ENCODE results near the gene PCYOX1L. TPM values are rescaled to one million over a fixed set of nuclear protein-coding genes. Genes with fewer than 3 reads are reported as not detected.

The PCYOX1L gene
- total and polyA plus RNA-seq, 2 donors (not counting 1 experiment from before 2014, with no cell fraction given) = 7.6 to 9.1 TPM

GRCh38 chr5:149381261-149381985 lies 23.6 kb downstream of the PCYOX1L start:
- TF ChIP-seq CTCF (conservative IDR thresholded peaks at IDR 0.05 in 1 of 2, IDR thresholded peaks at IDR 0.05 in 1 of 2; ENCODE audit: low read depth in 1 of 2, low read length in 2 of 2) (no peak), EZH2 (IDR thresholded peaks at IDR 0.05; ENCODE audit: low read length, missing control alignments) (no peak)
- H3K27ac ChIP-seq (ENCODE audit: insufficient read depth, low read length) = no peak overlapping the region
- H3K79me2 ChIP-seq (ENCODE audit: control insufficient read depth, insufficient read depth, low read length) = no peaks in the 10 kb centered on the region
- no peaks in the 10 kb centered on the region for H3K9me3 ChIP-seq (ENCODE audit: control insufficient read depth, insufficient read depth, low read depth, low read length)
- H2AFZ ChIP-seq (ENCODE audit: low read length) = no peak overlapping the region
- H3K9ac ChIP-seq (ENCODE audit: insufficient read depth, low read length) = no peak overlapping the region
- H3K36me3 ChIP-seq (ENCODE audit: control insufficient read depth, insufficient read depth, low read length) = no peaks in the 10 kb centered on the region
- no peaks in the 10 kb centered on the region for H3K27me3 ChIP-seq (ENCODE audit: control insufficient read depth, insufficient read depth, low read length)
- no peaks in the 10 kb centered on the region for H4K20me1 ChIP-seq (ENCODE audit: control insufficient read depth, extremely low read depth, insufficient read depth, low read length)
- H3K4me1 ChIP-seq (ENCODE audit: control insufficient read depth, extremely low read depth, insufficient read depth, low read length) = peaks cover 30% of the 10 kb centered on the region
- no peak overlapping the region for H3K4me3 ChIP-seq (replicated peaks in 1 of 4; ENCODE audit: control extremely low read depth in 1 of 4, insufficient read depth in 1 of 4, low read depth in 3 of 4, low read length in 4 of 4)
- no peak overlapping the region for H3K4me2 ChIP-seq (ENCODE audit: extremely low read depth, insufficient read depth, low read length)
- no peak for DNase-seq (ENCODE audit: low read depth in 2 of 2)

- H3K9ac ChIP-seq (ENCODE audit: insufficient read depth, low read length) = no peak overlapping the region
- H3K4me3 ChIP-seq (replicated peaks in 1 of 4; ENCODE audit: control extremely low read depth in 1 of 4, insufficient read depth in 1 of 4, low read depth in 3 of 4, low read length in 4 of 4) = no peak overlapping the region
- H3K36me3 ChIP-seq (ENCODE audit: control insufficient read depth, insufficient read depth, low read length) = no peaks in the 10 kb centered on the region
- no peaks in the 10 kb centered on the region for H4K20me1 ChIP-seq (ENCODE audit: control insufficient read depth, extremely low read depth, insufficient read depth, low read length)
- peak; percentile 78 to 95 for TF ChIP-seq CTCF (conservative IDR thresholded peaks at IDR 0.05 in 1 of 2, IDR thresholded peaks at IDR 0.05 in 1 of 2; ENCODE audit: low read depth in 1 of 2, low read length in 2 of 2)
- no peak for TF ChIP-seq EZH2 (IDR thresholded peaks at IDR 0.05; ENCODE audit: low read length, missing control alignments)
- no peak overlapping the region for H3K4me2 ChIP-seq (ENCODE audit: extremely low read depth, insufficient read depth, low read length)
- peak; percentile 52 to 75 for DNase-seq (ENCODE audit: low read depth in 2 of 2)
- H2AFZ ChIP-seq (ENCODE audit: low read length) = no peak overlapping the region
- peak overlapping the region; percentile 6 for H3K27ac ChIP-seq (ENCODE audit: insufficient read depth, low read length)
- H3K4me1 ChIP-seq (ENCODE audit: control insufficient read depth, extremely low read depth, insufficient read depth, low read length) = peaks cover 31% of the 10 kb centered on the region
- H3K79me2 ChIP-seq (ENCODE audit: control insufficient read depth, insufficient read depth, low read length) = no peaks in the 10 kb centered on the region
- H3K9me3 ChIP-seq (ENCODE audit: control insufficient read depth, insufficient read depth, low read depth, low read length) = no peaks in the 10 kb centered on the region
- H3K27me3 ChIP-seq (ENCODE audit: control insufficient read depth, insufficient read depth, low read length) = no peaks in the 10 kb centered on the region
These were observed 24.1 kb downstream of the PCYOX1L start for GRCh38 chr5:149381986-149382338.

GRCh38 chr5:149382517-149383220 lies 24.8 kb downstream of the PCYOX1L start:
- peaks cover 31% of the 10 kb centered on the region for H3K4me1 ChIP-seq (ENCODE audit: control insufficient read depth, extremely low read depth, insufficient read depth, low read length)
- no peak overlapping the region for H2AFZ ChIP-seq (ENCODE audit: low read length)
- no peaks in the 10 kb centered on the region for H3K36me3 ChIP-seq (ENCODE audit: control insufficient read depth, insufficient read depth, low read length)
- no peaks in the 10 kb centered on the region for H3K27me3 ChIP-seq (ENCODE audit: control insufficient read depth, insufficient read depth, low read length)
- no peak for DNase-seq (ENCODE audit: low read depth in 2 of 2)
- H3K9me3 ChIP-seq (ENCODE audit: control insufficient read depth, insufficient read depth, low read depth, low read length) = no peaks in the 10 kb centered on the region
- H3K9ac ChIP-seq (ENCODE audit: insufficient read depth, low read length) = no peak overlapping the region
- H3K27ac ChIP-seq (ENCODE audit: insufficient read depth, low read length) = peak overlapping the region; percentile 6
- no peak overlapping the region for H3K4me3 ChIP-seq (replicated peaks in 1 of 4; ENCODE audit: control extremely low read depth in 1 of 4, insufficient read depth in 1 of 4, low read depth in 3 of 4, low read length in 4 of 4)
- no peak overlapping the region for H3K4me2 ChIP-seq (ENCODE audit: extremely low read depth, insufficient read depth, low read length)
- H4K20me1 ChIP-seq (ENCODE audit: control insufficient read depth, extremely low read depth, insufficient read depth, low read length) = no peaks in the 10 kb centered on the region
- no peaks in the 10 kb centered on the region for H3K79me2 ChIP-seq (ENCODE audit: control insufficient read depth, insufficient read depth, low read length)
- TF ChIP-seq EZH2 (IDR thresholded peaks at IDR 0.05; ENCODE audit: low read length, missing control alignments) (no peak), CTCF (conservative IDR thresholded peaks at IDR 0.05 in 1 of 2, IDR thresholded peaks at IDR 0.05 in 1 of 2; ENCODE audit: low read depth in 1 of 2, low read length in 2 of 2) (no peak)

Data from fibroblast of lung (primary cell).